Measurements from ENCODE around the gene SEC63.
"Not testable (repeated sequence)": the region's sequence is repeated elsewhere in the genome, so short reads cannot be mapped to it uniquely, and the experiment has no call there.

GRCh38 chr6:107953858-107954414, 4.1 kb downstream of the SEC63 start:
- not testable (repeated sequence) for TF ChIP-seq CTCF, POLR2A (IDR thresholded peaks at IDR 0.05)

All from adrenal gland (tissue), 5 donors.